Effector memory CD4-positive, alpha-beta T cell (primary cell): ENCODE measurements around the gene PASD1.
"Not testable (repeated sequence)": the region's sequence is repeated elsewhere in the genome, so short reads cannot be mapped to it uniquely, and the experiment has no call there.

Experiments used
- DNase-seq, 3 donors: peaks; one replicate each; pipeline ENCODE4 v3.0.0-alpha.2; 2020
- H3K27ac ChIP-seq: 2 replicates; pipeline ENCODE4 v1.7.0; 2013; ENCODE audit warnings: mild to moderate bottlenecking, low read length, moderate library complexity; ENCODE audit not compliant: insufficient read depth, poor library complexity, severe bottlenecking
- H3K27me3 ChIP-seq: replicated peaks from 2 replicates; pipeline ENCODE4 v1.7.0; 2013; ENCODE audit warnings: mild to moderate bottlenecking, low read length; ENCODE audit not compliant: insufficient read depth, control insufficient read depth, poor library complexity, severe bottlenecking
- H3K36me3 ChIP-seq: 2 replicates; pipeline ENCODE4 v1.7.0; 2013; ENCODE audit warnings: mild to moderate bottlenecking, low read length, moderate library complexity; ENCODE audit not compliant: control insufficient read depth, insufficient read depth
- H3K4me1 ChIP-seq: 2 replicates; pipeline ENCODE4 v1.7.0; 2013; ENCODE audit warnings: low read length, mild to moderate bottlenecking; ENCODE audit not compliant: control insufficient read depth, insufficient read depth, poor library complexity, severe bottlenecking
- H3K4me3 ChIP-seq: 2 replicates; pipeline ENCODE4 v1.7.0; 2013; ENCODE audit warnings: low read length, low read depth, mild to moderate bottlenecking; ENCODE audit not compliant: insufficient read depth, poor library complexity, severe bottlenecking
- H3K9me3 ChIP-seq: 2 replicates; pipeline ENCODE4 v1.7.0; 2013; ENCODE audit warnings: mild to moderate bottlenecking, low read length, moderate library complexity; ENCODE audit not compliant: control insufficient read depth

PASD1 gene

DNA sequence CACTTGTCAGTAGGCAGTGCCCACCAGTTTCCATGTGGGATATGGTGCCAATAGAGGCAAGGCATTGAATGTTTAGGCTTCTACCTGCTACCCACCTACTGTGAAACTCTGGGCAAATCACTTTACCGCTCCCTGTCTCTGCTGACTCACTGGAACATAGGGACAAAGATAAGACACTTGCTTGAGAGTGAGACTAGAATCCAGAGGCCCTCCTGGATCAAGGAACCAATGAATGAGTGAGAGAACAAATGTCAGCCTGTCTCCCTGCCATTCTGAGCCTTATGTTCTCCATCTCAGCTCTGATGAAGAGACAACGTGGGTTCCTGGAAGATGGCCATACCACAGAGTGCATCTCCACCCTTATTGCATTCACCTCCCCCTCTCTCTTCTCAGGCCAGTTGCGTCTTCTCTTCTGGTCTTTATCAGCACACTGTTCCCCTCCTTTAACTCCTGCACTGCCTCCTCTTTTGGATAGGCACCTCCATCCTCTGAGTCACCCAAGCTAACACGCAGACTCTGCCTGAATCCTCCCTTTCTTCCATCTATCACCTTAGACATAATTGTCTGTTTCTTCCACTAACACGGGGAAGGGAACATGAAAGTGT, 116.4 kb downstream of the PASD1 start:
- H3K27ac ChIP-seq: no peak overlapping the region
- no peaks in the 10 kb centered on the region for H3K9me3 ChIP-seq
- H3K36me3 ChIP-seq: no peaks in the 10 kb centered on the region
- no peaks in the 10 kb centered on the region for H3K4me1 ChIP-seq
- no peaks in the 10 kb centered on the region for H3K27me3 ChIP-seq
- no peak for DNase-seq
- H3K4me3 ChIP-seq: no peak overlapping the region

DNA sequence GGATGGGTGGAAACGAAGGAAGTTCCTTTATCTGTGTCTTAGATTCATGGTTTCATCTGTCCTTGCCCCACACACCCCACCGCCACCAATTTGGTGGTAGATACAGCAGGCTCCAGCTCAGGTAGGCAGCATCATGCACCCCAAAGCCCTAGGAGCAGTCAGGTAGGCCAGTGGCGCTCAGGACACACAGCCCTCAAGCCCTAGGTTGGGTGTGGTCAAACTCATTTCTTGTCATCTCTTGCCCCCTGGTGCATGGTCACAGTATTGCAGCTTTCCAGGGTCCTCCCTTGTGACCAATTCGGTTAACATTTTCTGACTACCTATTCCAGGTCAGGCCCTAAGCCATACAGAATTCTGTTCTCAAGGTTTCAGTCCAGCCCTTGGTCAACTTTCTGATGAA, 117.3 kb downstream of the PASD1 start:
- Histone ChIP-seq H3K27ac (no peak overlapping the region), H3K27me3 (no peaks in the 10 kb centered on the region), H3K4me3 (no peak overlapping the region), H3K9me3 (no peaks in the 10 kb centered on the region), H3K4me1 (no peaks in the 10 kb centered on the region), H3K36me3 (no peaks in the 10 kb centered on the region)
- DNase-seq: peak; percentile 6 to 31 (median 6)

DNA sequence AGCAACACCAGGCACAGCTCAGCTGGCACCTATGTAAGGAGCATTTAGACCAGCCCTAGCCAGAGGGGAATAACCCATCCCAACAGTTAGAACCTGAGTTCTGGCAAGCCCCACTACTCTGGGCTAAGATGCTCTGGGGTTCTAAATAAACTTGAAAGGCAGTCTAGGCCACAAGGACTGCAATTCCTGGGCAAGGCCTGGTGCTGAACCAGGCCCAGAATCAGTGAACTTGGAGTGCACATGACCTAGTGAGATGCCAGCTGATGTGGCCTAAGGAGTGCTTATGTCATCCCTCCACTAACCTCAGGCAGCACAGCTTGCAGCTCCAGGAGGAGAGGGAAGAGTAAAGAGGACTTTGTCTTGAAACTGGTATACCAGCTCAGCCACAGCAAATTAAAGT, 124.2 kb downstream of the PASD1 start:
- no peak for DNase-seq
- no peak overlapping the region for H3K4me3 ChIP-seq
- H3K4me1 ChIP-seq: no peaks in the 10 kb centered on the region
- H3K36me3 ChIP-seq: no peaks in the 10 kb centered on the region
- H3K27me3 ChIP-seq: no peaks in the 10 kb centered on the region
- no peak overlapping the region for H3K27ac ChIP-seq
- no peaks in the 10 kb centered on the region for H3K9me3 ChIP-seq

- Histone ChIP-seq H3K4me1 (no peaks in the 10 kb centered on the region), H3K27ac (no peak overlapping the region), H3K36me3 (no peaks in the 10 kb centered on the region), H3K27me3 (no peaks in the 10 kb centered on the region), H3K9me3 (no peaks in the 10 kb centered on the region), H3K4me3 (no peak overlapping the region)
- DNase-seq: no peak
These were observed 125.2 kb downstream of the PASD1 start for GRCh38 chrX:151688695-151689094.

DNA sequence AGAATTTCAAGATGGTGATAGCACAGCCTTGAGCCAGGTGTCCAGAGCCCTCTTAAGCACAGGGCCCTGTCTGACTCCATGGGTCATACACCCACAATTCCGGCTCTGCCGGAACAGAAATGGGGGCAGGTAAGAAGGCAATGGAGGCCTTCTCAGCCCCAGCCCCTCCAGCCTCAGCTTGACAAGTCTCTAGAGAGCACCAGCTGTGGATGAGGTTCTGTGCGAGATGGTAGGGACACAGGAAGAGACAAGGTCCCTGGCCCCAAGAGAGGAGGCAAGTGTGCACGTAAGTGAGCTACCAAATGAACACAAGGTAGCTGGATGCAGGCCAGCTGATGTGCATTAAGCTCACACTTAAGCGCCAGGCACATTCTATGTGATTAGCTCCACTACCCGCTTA, 129.3 kb downstream of the PASD1 start:
- no peaks in the 10 kb centered on the region for H3K4me1 ChIP-seq
- no peaks in the 10 kb centered on the region for H3K9me3 ChIP-seq
- H3K4me3 ChIP-seq: no peak overlapping the region
- H3K36me3 ChIP-seq: no peaks in the 10 kb centered on the region
- H3K27me3 ChIP-seq: no peaks in the 10 kb centered on the region
- DNase-seq: no peak
- H3K27ac ChIP-seq: no peak overlapping the region

DNA sequence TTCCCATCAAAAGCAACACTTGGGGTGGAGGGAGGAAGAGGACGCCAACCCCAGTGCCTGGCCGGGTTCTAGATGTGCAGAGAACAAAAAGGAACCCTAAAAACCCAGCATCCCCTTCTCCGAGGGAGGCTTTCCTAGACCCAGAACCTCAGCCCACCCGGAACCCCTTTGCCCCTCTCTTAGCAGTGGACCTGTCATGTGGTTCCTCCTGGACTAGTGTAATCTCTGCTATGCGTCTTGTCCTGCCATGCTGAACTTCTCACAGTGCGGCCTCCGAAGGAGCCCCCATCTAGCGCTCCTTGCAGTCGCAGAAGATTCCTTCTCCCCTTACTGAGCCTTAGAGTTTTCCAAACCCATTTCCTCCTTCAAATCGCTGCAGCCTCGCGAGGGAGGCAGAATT, 130.6 kb downstream of the PASD1 start:
- Histone ChIP-seq H3K27ac (no peak overlapping the region), H3K9me3 (no peaks in the 10 kb centered on the region)
- no peak for DNase-seq

GRCh38 chrX:151694661-151695582, 131.4 kb downstream of the PASD1 start, which contains the start of gene PRRG3:
PRRG3 (plus strand) TSS chrX:151695458; CDS start chrX:151698815, 3,357 bp downstream.
- DNase-seq: no peak
- Histone ChIP-seq H3K27me3 (no peaks in the 10 kb centered on the region), H3K27ac (no peak within 1 kb of the TSS), H3K4me3 (no peak within 1 kb of the TSS), H3K9me3 (no peaks in the 10 kb centered on the region), H3K36me3 (no peaks in the 10 kb centered on the region), H3K4me1 (no peaks in the 10 kb centered on the region)

More for the DNA sequence above, 130.6 kb downstream of the PASD1 start:
- H3K27me3 ChIP-seq: no peaks in the 10 kb centered on the region
- no peaks in the 10 kb centered on the region for H3K4me1 ChIP-seq
- no peaks in the 10 kb centered on the region for H3K36me3 ChIP-seq
- no peak overlapping the region for H3K4me3 ChIP-seq

- H3K4me1 ChIP-seq: no peaks in the 10 kb centered on the region
- H3K27me3 ChIP-seq: no peaks in the 10 kb centered on the region
- H3K36me3 ChIP-seq: no peaks in the 10 kb centered on the region
- H3K27ac ChIP-seq: no peak overlapping the region
- no peak overlapping the region for H3K4me3 ChIP-seq
- no peak for DNase-seq
- H3K9me3 ChIP-seq: no peaks in the 10 kb centered on the region
These were observed 132.3 kb downstream of the PASD1 start for GRCh38 chrX:151695583-151696340.

DNA sequence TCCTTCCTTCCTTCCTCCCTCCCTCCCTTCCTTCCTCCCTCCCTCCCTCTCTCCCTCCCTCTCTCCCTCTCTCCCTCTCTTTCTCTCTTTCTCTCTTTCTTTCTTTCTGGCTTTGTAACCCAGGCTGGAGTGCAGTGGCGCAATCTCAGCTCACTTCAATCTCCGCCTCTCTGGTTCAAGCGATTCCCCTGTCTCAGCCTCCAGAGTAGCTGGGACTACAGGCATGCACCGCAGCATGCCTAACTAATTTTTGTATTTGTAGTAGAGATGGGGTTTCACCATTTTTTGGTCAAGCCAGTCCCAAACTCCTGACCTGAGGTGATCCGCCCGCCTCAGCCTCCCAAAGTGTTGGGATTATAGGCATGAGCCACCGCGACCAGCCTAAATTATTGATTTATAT, 133.6 kb downstream of the PASD1 start:
- not testable (repeated sequence) for H3K4me3 ChIP-seq, H3K27me3 ChIP-seq, DNase-seq

GRCh38 chrX:151697522-151697921, 134.0 kb downstream of the PASD1 start:
- Histone ChIP-seq H3K4me3 (no peak overlapping the region), H3K4me1 (no peaks in the 10 kb centered on the region), H3K27me3 (no peaks in the 10 kb centered on the region), H3K9me3 (no peaks in the 10 kb centered on the region), H3K27ac (no peak overlapping the region), H3K36me3 (no peaks in the 10 kb centered on the region)
- DNase-seq: no peak

More for the DNA sequence above, 133.6 kb downstream of the PASD1 start:
- H3K9me3 ChIP-seq, H3K4me1 ChIP-seq, H3K27ac ChIP-seq, H3K36me3 ChIP-seq: not testable (repeated sequence)
